Measurements from ENCODE around the gene AFDN.

GRCh38 chr6:168017629-168018028 lies 190.9 kb downstream of the AFDN start:
- TF ChIP-seq CTCF (conservative IDR thresholded peaks at IDR 0.05; ENCODE audit: low read depth in 2 of 2) (no peak), POLR2AphosphoS5 (IDR thresholded peaks at IDR 0.05; ENCODE audit: low read depth) (no peak)
